ENCODE data around the gene MAML2. TPM values are rescaled to one million over a fixed set of nuclear protein-coding genes. Genes with fewer than 3 reads are reported as not detected.

Gene MAML2
- total RNA-seq, 4 donors from 2014 or later, result 17.6 to 31.6 (median 25.8) TPM

DNA sequence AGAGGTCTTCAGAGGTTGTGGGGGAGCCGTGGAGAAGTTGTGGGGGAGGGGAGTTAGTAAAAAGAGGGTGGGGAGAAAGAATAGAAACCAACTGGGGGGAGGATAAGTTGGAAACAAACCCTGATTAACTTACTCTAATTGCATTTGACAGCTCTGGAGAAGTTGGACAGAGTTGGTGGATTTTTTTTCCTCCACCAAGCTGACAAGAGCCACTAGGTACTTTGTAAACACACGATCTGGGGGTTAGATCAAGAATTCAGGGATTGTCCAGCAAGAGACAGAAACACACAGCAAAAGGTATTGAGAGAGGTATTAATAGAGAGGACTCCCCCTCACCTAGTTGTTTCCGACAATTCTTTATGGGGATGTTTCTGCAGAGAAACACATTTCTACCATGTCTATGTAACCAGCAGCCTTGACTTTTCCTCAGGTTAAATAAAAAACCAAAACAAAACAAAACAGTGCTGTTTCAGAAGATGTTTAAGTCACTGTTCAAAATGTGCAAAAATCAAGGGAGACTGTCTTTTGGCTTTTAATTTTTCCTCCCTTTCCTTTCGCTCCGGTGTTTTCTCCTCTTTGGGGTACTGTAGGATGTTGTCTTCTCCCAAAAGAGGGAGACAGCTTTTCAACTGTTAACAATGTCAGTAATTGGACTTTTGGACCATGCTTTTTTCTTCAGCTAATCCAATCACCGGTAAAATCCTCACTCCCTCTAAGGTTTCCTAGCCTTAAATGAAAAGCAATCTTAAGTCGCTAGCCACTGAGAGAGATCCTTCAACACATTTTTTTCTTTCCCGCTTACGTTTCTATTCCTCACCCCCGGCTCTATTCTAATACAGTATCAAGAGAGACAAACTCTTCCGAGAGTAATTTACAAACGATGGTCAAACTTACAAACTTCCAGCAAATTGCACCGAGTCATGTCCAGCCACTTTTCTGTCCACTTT lies 708 bp downstream of the MAML2 start:
- intact Hi-C loops (cut with DNase I; ENCODE audit: low total_unique reads), result loop anchor here (5.0 kb wide), 2 partner anchors 295 to 495 kb away; no protein-coding TSS in a partner anchor
- no peak for DNase-seq (ENCODE audit: low spot score in 2 of 2)
- WGBS, 2 donors, result 1% methylated on average over 13 of the region's 13 CpGs

DNA sequence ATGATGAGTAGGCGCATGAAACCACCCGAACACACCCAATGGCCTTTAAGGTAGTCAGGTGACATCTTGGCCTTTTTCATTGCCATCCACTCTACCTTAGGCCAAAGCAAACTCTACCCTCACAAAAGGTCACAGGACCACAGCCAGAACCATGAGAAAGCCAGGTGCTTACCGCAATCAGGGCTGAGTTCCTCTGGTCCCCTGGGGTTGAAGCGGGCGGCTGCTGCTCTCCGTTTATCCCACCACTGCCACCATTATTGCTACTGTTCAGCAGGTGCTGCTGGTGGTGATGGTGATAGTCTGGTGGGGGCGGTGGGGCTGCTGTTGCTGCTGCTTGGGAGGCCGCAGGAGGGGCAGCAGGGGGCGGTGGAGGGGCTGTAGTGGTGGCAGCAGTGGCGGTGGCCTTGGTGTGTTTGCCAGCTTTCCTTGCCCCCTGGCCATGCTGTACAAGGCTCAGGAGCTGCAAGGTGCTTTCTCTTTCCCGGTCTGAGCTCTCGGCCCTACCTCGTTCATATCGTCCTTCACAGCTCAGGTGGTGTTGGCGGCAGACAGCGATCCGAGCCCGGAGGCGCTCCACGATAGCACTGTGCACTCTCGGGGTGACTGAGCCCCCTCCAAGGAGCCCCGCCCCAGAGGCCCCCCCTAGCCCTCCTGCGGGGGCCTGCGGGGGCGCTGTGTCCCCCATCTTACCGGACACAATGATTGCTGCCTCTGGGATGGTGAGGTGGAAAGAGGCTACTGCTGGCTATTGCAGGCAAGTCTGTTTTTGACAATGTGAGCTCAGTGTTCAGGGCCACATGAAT lies 1.6 kb downstream of the MAML2 start:
- WGBS, 2 donors, result 16 to 24% methylated on average over 25 to 26 of the region's 26 CpGs
- intact Hi-C loops (cut with DNase I; ENCODE audit: low total_unique reads), result loop anchor here (5.0 kb wide), 2 partner anchors 294 to 494 kb away; no protein-coding TSS in a partner anchor

More for the DNA sequence above, 708 bp downstream of the MAML2 start:
- peak overlapping the region; percentile 54 for H3K4me3 ChIP-seq (ENCODE audit: low read depth, poor library complexity, severe bottlenecking)
- TF ChIP-seq, protein P1, sequence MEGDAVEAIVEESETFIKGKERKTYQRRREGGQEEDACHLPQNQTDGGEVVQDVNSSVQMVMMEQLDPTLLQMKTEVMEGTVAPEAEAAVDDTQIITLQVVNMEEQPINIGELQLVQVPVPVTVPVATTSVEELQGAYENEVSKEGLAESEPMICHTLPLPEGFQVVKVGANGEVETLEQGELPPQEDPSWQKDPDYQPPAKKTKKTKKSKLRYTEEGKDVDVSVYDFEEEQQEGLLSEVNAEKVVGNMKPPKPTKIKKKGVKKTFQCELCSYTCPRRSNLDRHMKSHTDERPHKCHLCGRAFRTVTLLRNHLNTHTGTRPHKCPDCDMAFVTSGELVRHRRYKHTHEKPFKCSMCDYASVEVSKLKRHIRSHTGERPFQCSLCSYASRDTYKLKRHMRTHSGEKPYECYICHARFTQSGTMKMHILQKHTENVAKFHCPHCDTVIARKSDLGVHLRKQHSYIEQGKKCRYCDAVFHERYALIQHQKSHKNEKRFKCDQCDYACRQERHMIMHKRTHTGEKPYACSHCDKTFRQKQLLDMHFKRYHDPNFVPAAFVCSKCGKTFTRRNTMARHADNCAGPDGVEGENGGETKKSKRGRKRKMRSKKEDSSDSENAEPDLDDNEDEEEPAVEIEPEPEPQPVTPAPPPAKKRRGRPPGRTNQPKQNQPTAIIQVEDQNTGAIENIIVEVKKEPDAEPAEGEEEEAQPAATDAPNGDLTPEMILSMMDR (IDR thresholded peaks at IDR 0.05), result no peak
- TF ChIP-seq POLR2A (IDR thresholded peaks at IDR 0.05), result no peak

DNA sequence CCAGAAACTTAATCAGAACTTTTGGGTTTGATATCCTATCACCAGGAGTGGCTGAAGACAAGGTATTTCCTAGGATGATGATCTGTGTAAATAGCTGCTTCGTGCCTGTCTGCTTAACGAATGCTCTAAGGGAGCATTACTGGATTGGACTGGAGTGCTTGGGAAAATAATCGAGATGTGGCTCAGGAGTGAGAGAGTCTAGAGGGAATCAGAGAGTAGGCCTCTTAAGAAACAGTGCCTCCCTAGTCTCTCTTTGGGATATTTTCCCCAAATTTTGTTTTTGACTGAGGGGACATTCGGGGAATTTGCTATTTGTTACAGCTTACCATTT lies 2.5 kb downstream of the MAML2 start:
- intact Hi-C loops (cut with DNase I; ENCODE audit: low total_unique reads), result loop anchor here (5.0 kb wide), 2 partner anchors 293 to 493 kb away; no protein-coding TSS in a partner anchor

More for the DNA sequence above, 1.6 kb downstream of the MAML2 start:
- peak overlapping the region; percentile 54 for H3K4me3 ChIP-seq (ENCODE audit: low read depth, poor library complexity, severe bottlenecking)
- TF ChIP-seq, protein P1 (IDR thresholded peaks at IDR 0.05), result no peak
- TF ChIP-seq POLR2A (IDR thresholded peaks at IDR 0.05), result no peak
- peak; percentile 45 to 89 for DNase-seq (ENCODE audit: low spot score in 2 of 2)

DNA sequence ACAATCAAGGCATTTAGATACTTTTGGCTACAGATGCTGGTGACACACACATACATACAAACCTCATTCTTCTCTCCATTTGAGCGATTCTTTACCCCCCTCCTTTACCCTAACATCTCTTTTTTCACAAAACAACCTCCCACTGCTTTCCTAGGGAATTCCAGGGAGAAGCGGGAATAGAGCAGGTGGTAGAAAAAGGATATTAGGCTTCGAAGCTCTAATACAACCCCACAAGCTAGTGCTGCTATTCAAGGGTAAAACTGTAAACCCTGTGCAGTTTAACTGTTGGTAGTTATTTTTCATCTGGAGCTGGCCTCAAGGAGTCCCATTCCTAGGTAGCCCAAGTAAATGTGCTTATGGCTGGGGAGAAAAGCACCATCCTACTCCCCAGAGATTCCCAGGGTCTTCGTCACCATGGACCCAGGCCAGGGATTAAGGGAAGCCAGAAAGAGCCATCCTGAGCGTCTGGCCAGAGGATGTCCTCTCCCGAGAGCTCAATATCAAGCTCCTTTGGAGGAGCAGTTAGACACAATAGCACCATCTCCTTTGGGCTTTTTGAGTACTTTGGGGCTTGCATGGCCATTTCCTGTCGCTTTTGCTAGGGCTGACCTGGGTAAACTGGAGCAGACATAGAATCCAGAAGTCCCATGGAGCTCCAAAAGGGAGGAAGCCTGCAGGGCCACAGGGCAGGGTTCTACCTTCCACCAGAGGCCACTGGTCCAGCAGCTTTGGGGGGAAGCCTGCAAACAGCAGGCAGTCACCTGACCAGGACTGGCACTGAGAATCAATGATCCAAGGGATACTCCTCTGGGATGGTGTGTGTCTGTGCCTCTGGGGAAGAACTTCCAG lies 3.1 kb downstream of the MAML2 start:
- H3K4me3 ChIP-seq (ENCODE audit: low read depth, poor library complexity, severe bottlenecking), result no peak overlapping the region
- WGBS, 2 donors, result 31 to 50% methylated on average over 7 of the region's 7 CpGs
- no peak for DNase-seq (ENCODE audit: low spot score in 2 of 2)
- intact Hi-C loops (cut with DNase I; ENCODE audit: low total_unique reads), result loop anchor here (5.0 kb wide), 2 partner anchors 293 to 493 kb away; no protein-coding TSS in a partner anchor
- TF ChIP-seq, protein P1 (IDR thresholded peaks at IDR 0.05), result no peak
- no peak for TF ChIP-seq POLR2A (IDR thresholded peaks at IDR 0.05)

More for the DNA sequence above, 2.5 kb downstream of the MAML2 start:
- TF ChIP-seq, protein P1 (IDR thresholded peaks at IDR 0.05), result no peak
- TF ChIP-seq POLR2A (IDR thresholded peaks at IDR 0.05), result no peak
- 41 to 44% methylated on average over 4 of the region's 4 CpGs for WGBS, 2 donors
- H3K4me3 ChIP-seq (ENCODE audit: low read depth, poor library complexity, severe bottlenecking), result no peak overlapping the region
- DNase-seq (ENCODE audit: low spot score in 2 of 2), result no peak
